Measurements from ENCODE around the gene GALC. TPM values are rescaled to one million over a fixed set of nuclear protein-coding genes. Genes with fewer than 3 reads are reported as not detected.

GALC gene
- polyA plus RNA-seq, 1 donor (not counting 4 experiments of a cell fraction or from before 2014, with no cell fraction given), result 7.9 TPM

DNA sequence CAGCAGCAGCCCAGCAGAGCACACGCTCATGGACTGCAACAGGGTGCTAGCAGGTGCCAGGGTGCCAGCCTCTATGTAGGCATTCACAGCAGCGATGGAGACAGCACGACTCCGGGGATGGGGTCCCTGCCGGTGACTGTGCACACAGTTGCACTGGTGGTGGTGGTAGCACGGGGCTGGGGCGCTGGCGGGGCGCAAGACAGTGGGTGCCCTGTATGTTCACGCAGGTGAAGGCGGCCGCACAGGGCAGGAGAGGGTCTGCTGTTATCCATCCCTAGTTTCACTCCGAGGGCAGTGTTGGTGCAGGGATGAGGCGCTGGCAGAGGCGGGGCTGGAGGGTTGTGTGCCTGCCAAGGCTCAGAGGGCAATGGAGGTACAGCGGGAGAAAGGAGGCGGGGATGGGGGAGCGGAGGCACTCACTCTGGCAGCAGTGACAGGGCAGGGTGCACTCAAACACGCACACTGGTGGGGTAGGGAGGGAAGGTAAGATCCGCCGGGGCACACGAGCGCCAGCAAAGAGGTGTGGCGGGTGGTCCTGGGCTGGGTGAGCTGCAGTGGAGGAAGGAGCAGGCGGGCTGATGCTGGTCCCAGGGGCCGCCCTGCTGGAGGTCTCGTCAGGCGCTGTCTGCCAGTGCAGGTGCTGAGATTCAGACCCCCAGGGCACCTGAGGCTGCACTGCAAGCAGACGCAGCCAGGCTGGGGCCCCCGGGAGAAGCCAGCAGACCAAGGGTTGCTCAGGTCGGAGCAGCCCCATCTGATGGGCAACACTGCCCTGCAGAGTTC lies 76.7 kb downstream of the GALC start:
- Histone ChIP-seq H4K20me1 (ENCODE audit: control insufficient read depth, extremely low read depth, insufficient read depth, low read length) (no peaks in the 10 kb centered on the region), H3K4me2 (ENCODE audit: control insufficient read depth, extremely low read depth, insufficient read depth, low read depth, low read length) (no peak overlapping the region), H3K4me3 (ENCODE audit: control insufficient read depth in 2 of 3, extremely low read depth in 1 of 3, insufficient read depth in 2 of 3, low read depth in 1 of 3, low read length in 3 of 3) (no peak overlapping the region), H3K79me2 (ENCODE audit: control insufficient read depth, insufficient read depth, low read length) (no peaks in the 10 kb centered on the region), H3K4me1 (ENCODE audit: control insufficient read depth, extremely low read depth, insufficient read depth, low read length) (no peaks in the 10 kb centered on the region), H3K27me3 (ENCODE audit: control insufficient read depth, extremely low read depth, insufficient read depth, low read length) (no peaks in the 10 kb centered on the region), H3K27ac (ENCODE audit: control insufficient read depth, insufficient read depth, low read length) (no peak overlapping the region), H3K9me1 (ENCODE audit: control insufficient read depth, extremely low read depth, insufficient read depth, low read length) (no peaks in the 10 kb centered on the region), H3K36me3 (ENCODE audit: control insufficient read depth in 2 of 2, extremely low read depth in 1 of 2, insufficient read depth in 2 of 2, low read length in 2 of 2) (no peaks in the 10 kb centered on the region), H2AFZ (ENCODE audit: control insufficient read depth, low read length) (no peak overlapping the region), H3K9ac (ENCODE audit: control insufficient read depth, extremely low read depth, insufficient read depth, low read length) (no peak overlapping the region), H3K9me3 (ENCODE audit: control insufficient read depth, low read depth, low read length) (no peaks in the 10 kb centered on the region)
- FAIRE-seq (no peak), DNase-seq (ENCODE audit: low read depth, low spot score) (no peak)
- dilution Hi-C loops (cut with MboI; ENCODE audit: extremely low pct_ligation_motif_present, low sequenced_read_pairs), result no loop called here
- no peak for TF ChIP-seq EZH2 (IDR thresholded peaks at IDR 0.05; ENCODE audit: low read length)
- TF ChIP-seq, protein P1, sequence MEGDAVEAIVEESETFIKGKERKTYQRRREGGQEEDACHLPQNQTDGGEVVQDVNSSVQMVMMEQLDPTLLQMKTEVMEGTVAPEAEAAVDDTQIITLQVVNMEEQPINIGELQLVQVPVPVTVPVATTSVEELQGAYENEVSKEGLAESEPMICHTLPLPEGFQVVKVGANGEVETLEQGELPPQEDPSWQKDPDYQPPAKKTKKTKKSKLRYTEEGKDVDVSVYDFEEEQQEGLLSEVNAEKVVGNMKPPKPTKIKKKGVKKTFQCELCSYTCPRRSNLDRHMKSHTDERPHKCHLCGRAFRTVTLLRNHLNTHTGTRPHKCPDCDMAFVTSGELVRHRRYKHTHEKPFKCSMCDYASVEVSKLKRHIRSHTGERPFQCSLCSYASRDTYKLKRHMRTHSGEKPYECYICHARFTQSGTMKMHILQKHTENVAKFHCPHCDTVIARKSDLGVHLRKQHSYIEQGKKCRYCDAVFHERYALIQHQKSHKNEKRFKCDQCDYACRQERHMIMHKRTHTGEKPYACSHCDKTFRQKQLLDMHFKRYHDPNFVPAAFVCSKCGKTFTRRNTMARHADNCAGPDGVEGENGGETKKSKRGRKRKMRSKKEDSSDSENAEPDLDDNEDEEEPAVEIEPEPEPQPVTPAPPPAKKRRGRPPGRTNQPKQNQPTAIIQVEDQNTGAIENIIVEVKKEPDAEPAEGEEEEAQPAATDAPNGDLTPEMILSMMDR (optimal IDR thresholded peaks at IDR 0.05 in 1 of 3, IDR thresholded peaks at IDR 0.05 in 1 of 3, conservative IDR thresholded peaks at IDR 0.05 in 1 of 3; ENCODE audit: extremely low read depth in 1 of 3, insufficient read depth in 2 of 3, low read length in 3 of 3), result no peak

GRCh38 chr14:87908550-87908949 lies 84.4 kb downstream of the GALC start:
- dilution Hi-C loops (cut with MboI; ENCODE audit: extremely low pct_ligation_motif_present, low sequenced_read_pairs), result no loop called here
- H3K79me2 ChIP-seq (ENCODE audit: control insufficient read depth, insufficient read depth, low read length), result no peaks in the 10 kb centered on the region
- no peaks in the 10 kb centered on the region for H3K36me3 ChIP-seq (ENCODE audit: control insufficient read depth in 2 of 2, extremely low read depth in 1 of 2, insufficient read depth in 2 of 2, low read length in 2 of 2)
- H2AFZ ChIP-seq (ENCODE audit: control insufficient read depth, low read length), result no peak overlapping the region
- no peak overlapping the region for H3K4me3 ChIP-seq (ENCODE audit: control insufficient read depth in 2 of 3, extremely low read depth in 1 of 3, insufficient read depth in 2 of 3, low read depth in 1 of 3, low read length in 3 of 3)
- no peaks in the 10 kb centered on the region for H4K20me1 ChIP-seq (ENCODE audit: control insufficient read depth, extremely low read depth, insufficient read depth, low read length)
- DNase-seq (ENCODE audit: low read depth, low spot score), result no peak
- H3K9me1 ChIP-seq (ENCODE audit: control insufficient read depth, extremely low read depth, insufficient read depth, low read length), result no peaks in the 10 kb centered on the region
- H3K9ac ChIP-seq (ENCODE audit: control insufficient read depth, extremely low read depth, insufficient read depth, low read length), result no peak overlapping the region
- no peak overlapping the region for H3K27ac ChIP-seq (ENCODE audit: control insufficient read depth, insufficient read depth, low read length)
- H3K4me2 ChIP-seq (ENCODE audit: control insufficient read depth, extremely low read depth, insufficient read depth, low read depth, low read length), result no peak overlapping the region
- H3K4me1 ChIP-seq (ENCODE audit: control insufficient read depth, extremely low read depth, insufficient read depth, low read length), result no peaks in the 10 kb centered on the region
- H3K27me3 ChIP-seq (ENCODE audit: control insufficient read depth, extremely low read depth, insufficient read depth, low read length), result no peaks in the 10 kb centered on the region
- no peaks in the 10 kb centered on the region for H3K9me3 ChIP-seq (ENCODE audit: control insufficient read depth, low read depth, low read length)
- TF ChIP-seq EZH2 (IDR thresholded peaks at IDR 0.05; ENCODE audit: low read length), result no peak
- TF ChIP-seq, protein P1 (optimal IDR thresholded peaks at IDR 0.05 in 1 of 3, IDR thresholded peaks at IDR 0.05 in 1 of 3, conservative IDR thresholded peaks at IDR 0.05 in 1 of 3; ENCODE audit: extremely low read depth in 1 of 3, insufficient read depth in 2 of 3, low read length in 3 of 3), result no peak
- no peak for FAIRE-seq
